Measurements from ENCODE around the gene ARL8A. TPM values are rescaled to one million over a fixed set of nuclear protein-coding genes. Genes with fewer than 3 reads are reported as not detected.
"Not testable (repeated sequence)": the region's sequence is repeated elsewhere in the genome, so short reads cannot be mapped to it uniquely, and the experiment has no call there.

ARL8A gene
- 27.4 TPM for total RNA-seq
- 10 to 100 TPM; 34.2 to 41.9 (median 39.1) TPM for polyA plus RNA-seq (ENCODE audit: insufficient read depth in 1 of 8, insufficient read length in 8 of 8, low replicate concordance in 1 of 8)
- long read RNA-seq, donor 1, transcript ARL8A-201 (7 exons, 1,793 nt) = major isoform, 12 of 12 reads
- long read RNA-seq, donor 1, partial matches to known transcripts = 0 of 12 reads
- long read RNA-seq, donor 1, other reads (novel, unspliced or antisense) = 0 of 12 reads
- long read RNA-seq, donor 2, partial matches to known transcripts = 0 of 4 reads
- long read RNA-seq, donor 2, other reads (novel, unspliced or antisense) = 0 of 4 reads
- long read RNA-seq, donor 3, transcript ARL8A-201 (7 exons, 1,793 nt) = major isoform, 26 of 26 reads
- long read RNA-seq, donor 3, partial matches to known transcripts = 0 of 26 reads
- long read RNA-seq, donor 3, other reads (novel, unspliced or antisense) = 0 of 26 reads
- long read RNA-seq, donor 4, transcript ARL8A-201 (7 exons, 1,793 nt) = major isoform, 12 of 14 reads
- long read RNA-seq, donor 4, partial matches to known transcripts = 0 of 14 reads
- long read RNA-seq, donor 4, other reads (novel, unspliced or antisense) = 0 of 14 reads
- long read RNA-seq, donor 5, transcript ARL8A-201 (7 exons, 1,793 nt) = major isoform, 31 of 32 reads
- long read RNA-seq, donor 5, partial matches to known transcripts = 0 of 32 reads
- long read RNA-seq, donor 5, other reads (novel, unspliced or antisense) = 0 of 32 reads
- long read RNA-seq, donor 6, transcript ARL8A-201 (7 exons, 1,793 nt) = major isoform, 32 of 33 reads
- long read RNA-seq, donor 6, partial matches to known transcripts = 0 of 33 reads
- long read RNA-seq, donor 6, other reads (novel, unspliced or antisense) = 0 of 33 reads
- long read RNA-seq, donor 7, transcript ARL8A-201 (7 exons, 1,793 nt) = major isoform, 24 of 41 reads
- long read RNA-seq, donor 7, partial matches to known transcripts = 16 of 41 reads
- long read RNA-seq, donor 7, other reads (novel, unspliced or antisense) = 0 of 41 reads
- long read RNA-seq, donor 8, transcript ARL8A-201 (7 exons, 1,793 nt) = major isoform, 15 of 16 reads
- long read RNA-seq, donor 8, partial matches to known transcripts = 0 of 16 reads
- long read RNA-seq, donor 8, other reads (novel, unspliced or antisense) = 0 of 16 reads
- long read RNA-seq, donor 9, transcript ARL8A-201 (7 exons, 1,793 nt) = major isoform, 9 of 12 reads
- long read RNA-seq, donor 9, partial matches to known transcripts = 0 of 12 reads
- long read RNA-seq, donor 9, other reads (novel, unspliced or antisense) = 0 of 12 reads
- long read RNA-seq, donor 10, transcript ARL8A-201 (7 exons, 1,793 nt) = major isoform, 12 of 12 reads
- long read RNA-seq, donor 10, partial matches to known transcripts = 0 of 12 reads
- long read RNA-seq, donor 10, other reads (novel, unspliced or antisense) = 0 of 12 reads
- long read RNA-seq, donor 11, transcript ARL8A-201 (7 exons, 1,793 nt) = major isoform, 14 of 16 reads
- long read RNA-seq, donor 11, partial matches to known transcripts = 0 of 16 reads
- long read RNA-seq, donor 11, other reads (novel, unspliced or antisense) = 0 of 16 reads

GRCh38 chr1:202144402-202145067, at the start of gene ARL8A:
ARL8A (minus strand) TSS chr1:202144737; CDS start chr1:202144572, 165 bp downstream.
- WGBS (ENCODE audit: insufficient coverage) = under 1% methylated on average over 79 of the region's 82 CpGs
- H3K27ac ChIP-seq (ENCODE audit: low read length) = peak within 1 kb of the TSS; percentile 85
- H3K4me1 ChIP-seq (ENCODE audit: control insufficient read depth, insufficient read depth, low read length) = peaks cover 22% of the 10 kb centered on the region
- H3K4me3 ChIP-seq (ENCODE audit: low read length) = peak within 1 kb of the TSS; percentile 93
- no peaks in the 10 kb centered on the region for H3K9me3 ChIP-seq (replicated peaks; ENCODE audit: control insufficient read depth, low read depth, low read length)
- peaks cover 9% of the 10 kb centered on the region for H3K36me3 ChIP-seq (ENCODE audit: control insufficient read depth, insufficient read depth, low read length)
- peak; percentile 79 for DNase-seq
- no peaks in the 10 kb centered on the region for H3K27me3 ChIP-seq (ENCODE audit: control insufficient read depth, insufficient read depth, low read length)

- WGBS (ENCODE audit: insufficient coverage) = 43% methylated on average over 9 of the region's 11 CpGs
- Histone ChIP-seq H3K4me3 (ENCODE audit: low read length) (no peak overlapping the region), H3K27me3 (ENCODE audit: control insufficient read depth, insufficient read depth, low read length) (peaks cover 57% of the 10 kb centered on the region), H3K4me1 (ENCODE audit: control insufficient read depth, insufficient read depth, low read length) (peaks cover 11% of the 10 kb centered on the region), H3K9me3 (replicated peaks; ENCODE audit: control insufficient read depth, low read depth, low read length) (no peaks in the 10 kb centered on the region), H3K36me3 (ENCODE audit: control insufficient read depth, insufficient read depth, low read length) (no peaks in the 10 kb centered on the region), H3K27ac (ENCODE audit: low read length) (no peak overlapping the region)
- no peak for DNase-seq
These were observed 49.8 kb upstream of the ARL8A start for GRCh38 chr1:202194328-202194648.

GRCh38 chr1:202193614-202194327, 49.2 kb upstream of the ARL8A start, which contains the start of gene LGR6:
LGR6 (plus strand) TSS chr1:202193799; CDS start chr1:202193990, 191 bp downstream.
- H3K27me3 ChIP-seq (ENCODE audit: control insufficient read depth, insufficient read depth, low read length) = peaks cover 54% of the 10 kb centered on the region
- WGBS (ENCODE audit: insufficient coverage) = 1% methylated on average over 56 of the region's 61 CpGs
- H3K4me1 ChIP-seq (ENCODE audit: control insufficient read depth, insufficient read depth, low read length) = peaks cover 8% of the 10 kb centered on the region
- H3K9me3 ChIP-seq (replicated peaks; ENCODE audit: control insufficient read depth, low read depth, low read length) = no peaks in the 10 kb centered on the region
- peak; percentile 35 for DNase-seq
- H3K36me3 ChIP-seq (ENCODE audit: control insufficient read depth, insufficient read depth, low read length) = no peaks in the 10 kb centered on the region
- no peak within 1 kb of the TSS for H3K27ac ChIP-seq (ENCODE audit: low read length)
- no peak within 1 kb of the TSS for H3K4me3 ChIP-seq (ENCODE audit: low read length)

- H3K4me3 ChIP-seq (ENCODE audit: low read length) = no peak overlapping the region
- H3K9me3 ChIP-seq (replicated peaks; ENCODE audit: control insufficient read depth, low read depth, low read length) = no peaks in the 10 kb centered on the region
- DNase-seq = peak; percentile 48
- H3K27ac ChIP-seq (ENCODE audit: low read length) = no peak overlapping the region
- H3K4me1 ChIP-seq (ENCODE audit: control insufficient read depth, insufficient read depth, low read length) = peaks cover 8% of the 10 kb centered on the region
- H3K27me3 ChIP-seq (ENCODE audit: control insufficient read depth, insufficient read depth, low read length) = peaks cover 49% of the 10 kb centered on the region
- H3K36me3 ChIP-seq (ENCODE audit: control insufficient read depth, insufficient read depth, low read length) = no peaks in the 10 kb centered on the region
- whole genome bisulfite sequencing (ENCODE audit: insufficient coverage) = 24% methylated on average over 14 of the region's 18 CpGs
These were observed 48.5 kb upstream of the ARL8A start for GRCh38 chr1:202192770-202193613.

GRCh38 chr1:202191391-202191790, 46.9 kb upstream of the ARL8A start:
- WGBS (ENCODE audit: insufficient coverage) = no CpG with 5 or more reads among the region's 33 CpGs
- not testable (repeated sequence) for H3K27ac ChIP-seq (ENCODE audit: low read length); H3K36me3 ChIP-seq (ENCODE audit: control insufficient read depth, insufficient read depth, low read length); H3K4me3 ChIP-seq (ENCODE audit: low read length); DNase-seq; H3K4me1 ChIP-seq (ENCODE audit: control insufficient read depth, insufficient read depth, low read length); H3K9me3 ChIP-seq (replicated peaks; ENCODE audit: control insufficient read depth, low read depth, low read length)
- H3K27me3 ChIP-seq (ENCODE audit: control insufficient read depth, insufficient read depth, low read length) = peaks cover 38% of the 10 kb centered on the region

GRCh38 chr1:202189918-202190715, 45.6 kb upstream of the ARL8A start:
- 59% methylated on average over 7 of the region's 7 CpGs for WGBS (ENCODE audit: insufficient coverage)
- H3K27ac ChIP-seq (ENCODE audit: low read length) = no peak overlapping the region
- H3K4me1 ChIP-seq (ENCODE audit: control insufficient read depth, insufficient read depth, low read length) = peaks cover 8% of the 10 kb centered on the region
- no peak for DNase-seq
- no peaks in the 10 kb centered on the region for H3K36me3 ChIP-seq (ENCODE audit: control insufficient read depth, insufficient read depth, low read length)
- H3K27me3 ChIP-seq (ENCODE audit: control insufficient read depth, insufficient read depth, low read length) = peaks cover 30% of the 10 kb centered on the region
- no peaks in the 10 kb centered on the region for H3K9me3 ChIP-seq (replicated peaks; ENCODE audit: control insufficient read depth, low read depth, low read length)
- H3K4me3 ChIP-seq (ENCODE audit: low read length) = no peak overlapping the region

GRCh38 chr1:202189001-202189790, 44.7 kb upstream of the ARL8A start:
- Histone ChIP-seq H3K36me3 (ENCODE audit: control insufficient read depth, insufficient read depth, low read length) (no peaks in the 10 kb centered on the region), H3K4me3 (ENCODE audit: low read length) (no peak overlapping the region), H3K9me3 (replicated peaks; ENCODE audit: control insufficient read depth, low read depth, low read length) (no peaks in the 10 kb centered on the region), H3K27me3 (ENCODE audit: control insufficient read depth, insufficient read depth, low read length) (peaks cover 25% of the 10 kb centered on the region), H3K27ac (ENCODE audit: low read length) (no peak overlapping the region), H3K4me1 (ENCODE audit: control insufficient read depth, insufficient read depth, low read length) (peaks cover 11% of the 10 kb centered on the region)
- DNase-seq = peak; percentile 49
- 39% methylated on average over 11 of the region's 20 CpGs for WGBS (ENCODE audit: insufficient coverage)
